Measurements from ENCODE around the gene DCLK3. TPM values are rescaled to one million over a fixed set of nuclear protein-coding genes. Genes with fewer than 3 reads are reported as not detected.

Gene DCLK3
- total RNA-seq, 1 donor from 2014 or later, result 0.43 TPM

DNA sequence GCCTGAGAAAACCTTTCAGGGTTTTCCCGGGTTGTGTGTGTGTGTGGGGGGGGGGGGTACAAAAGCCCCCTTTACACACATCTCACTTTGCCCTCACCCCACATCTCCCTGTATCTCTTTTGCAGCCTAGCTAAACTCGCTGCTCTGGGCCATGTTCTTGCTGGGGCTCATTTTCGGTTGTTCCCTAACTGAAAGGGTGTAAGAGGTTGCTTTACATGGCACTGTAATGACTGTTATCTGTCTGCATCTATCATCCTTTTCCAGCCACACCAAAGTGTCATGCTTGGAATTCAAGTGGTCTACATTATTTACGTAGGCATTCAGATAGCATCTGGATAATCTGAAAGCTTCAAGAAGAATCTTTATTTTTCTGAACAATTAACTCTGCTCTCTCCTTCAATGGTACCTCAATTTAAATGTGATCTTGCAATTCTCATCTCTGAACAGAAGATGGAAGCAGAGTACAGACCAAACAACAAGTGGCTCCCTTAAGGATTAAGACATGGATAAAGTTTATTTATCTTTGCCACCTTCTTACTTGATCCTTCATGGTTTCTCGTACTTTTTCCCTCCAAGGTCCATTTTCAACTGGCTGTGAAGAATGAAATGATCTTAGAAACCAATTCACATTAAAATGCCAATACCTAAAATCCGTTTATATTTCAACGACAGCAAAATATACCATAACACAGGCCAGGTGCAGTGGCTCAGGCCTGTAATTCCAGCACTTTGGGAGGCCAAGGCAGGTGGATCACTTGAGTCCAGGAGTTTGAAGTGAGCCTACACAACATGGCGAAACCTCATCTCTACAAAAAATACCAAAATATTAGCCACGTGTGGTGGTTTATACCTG is 34.9 kb downstream of the DCLK3 start:
- ATAC-seq (ENCODE audit: poor library complexity), result peak; percentile 79
- DNase-seq, result no peak
- intact Hi-C loops (cut with DNase I), result loop anchor here (2.0 to 5.0 kb wide), 2 partner anchors 141 to 228 kb away; no protein-coding TSS in a partner anchor

DNA sequence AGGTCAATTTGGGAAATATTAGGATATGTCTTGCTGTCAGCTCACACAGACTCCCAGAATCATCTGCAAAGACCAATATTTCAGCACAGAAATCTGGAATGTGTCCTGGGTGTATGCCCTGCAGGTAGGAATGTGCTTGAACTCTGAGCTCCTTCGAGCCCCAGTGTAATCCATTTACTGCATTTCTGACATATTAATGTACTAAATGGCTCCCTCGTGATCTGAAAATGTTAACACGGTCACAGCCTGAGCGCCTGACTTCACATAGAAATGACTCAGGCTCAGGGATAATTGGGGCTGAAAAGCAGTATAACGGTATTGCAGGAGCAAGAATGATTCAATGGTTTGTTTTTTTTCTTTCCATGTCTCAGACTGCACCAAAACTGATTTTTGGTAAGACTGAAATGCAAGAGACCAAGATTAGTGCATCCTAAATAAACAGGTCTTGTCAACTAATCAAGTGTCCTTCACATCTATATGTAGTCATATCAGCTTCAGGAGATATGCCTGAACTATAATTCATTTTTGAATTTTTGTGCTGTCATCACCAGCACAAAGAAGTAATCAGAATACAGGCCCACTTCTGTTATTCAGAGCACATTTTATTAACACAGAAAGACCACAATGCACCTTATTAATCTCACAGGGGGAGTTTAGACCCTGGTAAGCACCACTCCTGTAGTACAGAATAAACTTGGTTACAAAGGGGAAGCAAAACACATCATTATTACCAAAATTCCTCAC is 49.8 kb downstream of the DCLK3 start:
- intact Hi-C loops (cut with DNase I), result no loop called here
- ATAC-seq (ENCODE audit: poor library complexity) (no peak), DNase-seq (no peak)

DNA sequence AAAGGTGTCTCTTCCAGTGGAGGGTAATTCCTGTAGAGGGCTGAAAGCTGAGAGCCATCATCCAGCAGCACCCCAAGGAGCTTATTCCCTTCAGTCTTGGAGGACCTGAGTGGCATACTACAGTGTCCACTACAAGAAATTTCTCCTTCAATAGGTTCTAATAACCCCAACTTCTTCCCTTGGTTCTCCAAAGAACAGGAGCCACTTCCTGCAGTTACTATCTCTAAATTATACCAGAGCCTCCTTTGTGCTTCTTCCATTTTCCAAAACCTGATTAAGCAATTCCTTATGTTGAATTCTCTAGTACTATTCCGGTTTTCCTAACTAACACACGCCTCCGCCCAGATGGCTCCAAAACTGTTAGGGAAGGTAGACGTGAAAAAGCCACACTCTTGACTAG is 50.4 kb downstream of the DCLK3 start:
- DNase-seq (no peak), ATAC-seq (ENCODE audit: poor library complexity) (no peak)
- intact Hi-C loops (cut with DNase I), result no loop called here

DNA sequence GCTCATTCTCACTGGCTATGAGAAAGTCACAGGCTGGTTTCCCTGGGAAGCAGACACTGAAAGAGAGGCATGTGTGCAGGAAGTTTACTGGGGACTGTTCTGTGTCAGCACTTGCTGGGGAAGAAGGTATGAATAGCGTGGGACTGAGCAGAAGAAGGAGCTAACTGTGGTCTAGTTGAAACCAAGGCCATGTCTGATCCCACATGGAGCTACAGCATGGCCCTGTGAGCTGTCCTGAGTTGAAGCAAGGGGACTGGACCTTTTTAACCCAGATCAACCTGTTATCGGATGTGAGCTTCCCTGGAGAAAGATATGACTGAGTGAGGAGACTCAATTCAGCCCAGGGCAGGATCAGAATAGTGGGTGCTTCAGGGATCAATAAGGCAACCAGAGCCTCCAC is 53.7 kb downstream of the DCLK3 start:
- ATAC-seq (ENCODE audit: poor library complexity) (no peak), DNase-seq (no peak)
- intact Hi-C loops (cut with DNase I), result no loop called here

DNA sequence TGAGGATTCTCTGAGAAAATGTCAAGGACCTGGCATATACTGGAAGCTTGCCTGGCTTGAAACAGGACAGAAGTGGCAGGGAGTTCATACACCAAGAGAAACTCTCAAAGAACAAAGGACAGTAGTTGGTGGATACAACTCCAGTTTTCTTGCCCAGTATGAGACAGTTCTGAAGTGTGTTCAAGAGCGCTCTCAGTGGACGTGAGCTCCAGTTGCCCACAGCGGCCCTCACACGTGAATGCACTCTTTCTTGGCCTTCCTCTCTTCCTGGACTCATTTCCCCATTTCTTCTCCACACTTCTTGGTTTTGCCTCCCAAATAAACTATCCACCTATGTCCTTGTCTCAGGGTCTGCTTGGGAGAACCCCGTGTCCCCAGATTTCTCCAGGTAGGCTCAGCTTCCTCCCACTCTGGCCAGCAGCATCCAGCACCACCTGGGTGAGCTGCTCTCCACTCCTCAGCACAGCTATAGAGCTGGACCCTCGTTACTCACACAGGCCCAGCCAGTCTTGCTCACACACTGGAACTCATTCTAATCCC is 54.5 kb downstream of the DCLK3 start:
- ATAC-seq (ENCODE audit: poor library complexity) (no peak), DNase-seq (no peak)
- intact Hi-C loops (cut with DNase I), result no loop called here

DNA sequence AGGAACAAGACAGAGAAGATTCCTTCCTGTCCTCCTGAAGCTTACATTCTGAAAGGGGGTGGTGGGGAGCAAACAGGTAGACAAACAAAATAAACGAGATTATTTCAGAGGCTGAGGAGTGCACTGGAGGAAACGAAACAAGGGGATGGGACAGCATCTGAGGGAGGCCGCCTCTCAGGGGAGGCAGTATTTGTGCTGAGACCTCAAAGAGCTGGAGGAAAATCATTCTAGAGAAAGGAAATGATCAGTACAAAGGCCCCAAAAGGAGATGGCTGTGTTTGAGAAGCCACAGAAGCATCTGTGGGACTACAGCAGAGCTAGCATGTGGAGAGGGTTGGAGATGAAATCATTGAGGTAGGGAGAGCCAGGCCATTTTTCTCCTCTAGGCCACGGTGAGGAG is 55.1 kb downstream of the DCLK3 start:
- DNase-seq (no peak), ATAC-seq (ENCODE audit: poor library complexity) (no peak)
- intact Hi-C loops (cut with DNase I), result no loop called here

DNA sequence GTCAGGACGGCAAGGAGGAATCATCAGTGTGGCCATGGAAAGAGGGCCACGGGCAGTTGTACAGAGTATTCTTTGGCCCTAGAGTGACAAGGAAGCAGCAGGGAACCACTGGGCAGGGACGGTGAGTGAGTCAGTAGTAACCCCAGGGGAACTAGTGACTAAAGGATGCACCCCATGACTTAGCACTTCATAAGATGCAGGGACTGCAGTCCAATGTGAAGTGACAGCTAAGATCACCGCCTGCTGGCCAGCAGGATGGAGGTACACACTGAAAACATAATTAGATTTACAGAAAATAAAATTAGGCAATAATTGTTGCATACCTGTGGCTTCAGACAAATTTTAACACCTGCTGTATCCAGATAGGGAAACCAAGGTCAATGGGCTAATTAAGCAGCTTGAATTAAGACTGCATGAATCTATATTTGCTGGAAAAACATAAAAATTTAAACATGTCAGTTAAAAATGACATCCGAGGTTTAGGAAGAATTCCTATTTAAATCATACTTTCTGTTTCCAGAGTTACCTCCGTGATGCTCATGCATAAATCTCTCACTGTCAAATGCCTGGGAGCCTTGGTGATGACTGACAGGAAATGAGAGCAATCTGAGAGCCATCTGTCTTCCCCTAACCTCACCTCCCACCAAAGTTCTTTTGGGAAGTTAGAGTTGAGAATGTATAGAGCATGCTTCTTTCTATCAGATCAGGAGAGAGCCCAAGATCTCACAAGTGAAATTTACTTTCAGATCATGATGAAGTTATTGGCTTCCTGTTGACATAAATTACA is 56.5 kb downstream of the DCLK3 start:
- no peak for DNase-seq
- intact Hi-C loops (cut with DNase I), result no loop called here
- ATAC-seq (ENCODE audit: poor library complexity), result no peak

DNA sequence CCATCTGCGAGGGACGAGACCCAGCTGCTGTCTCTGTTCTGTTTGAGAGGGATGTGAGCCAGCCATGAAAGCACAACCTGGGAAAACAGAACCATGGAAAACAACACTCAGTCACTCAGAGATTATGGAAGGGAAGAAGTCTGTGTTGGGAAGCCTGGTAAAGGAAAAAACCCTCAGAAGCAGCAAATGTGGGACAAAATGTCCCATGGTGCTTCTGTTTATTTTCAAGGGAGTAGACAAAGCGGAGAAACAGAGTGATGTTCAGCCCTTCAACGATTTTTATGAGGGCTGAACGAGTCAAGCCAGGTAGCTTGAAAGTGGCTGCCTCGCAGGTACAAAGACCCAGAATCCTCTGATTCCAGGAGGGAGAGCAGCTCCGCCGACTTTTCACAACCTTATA is 59.3 kb downstream of the DCLK3 start:
- intact Hi-C loops (cut with DNase I), result no loop called here
- ATAC-seq (ENCODE audit: poor library complexity) (no peak), DNase-seq (no peak)

DNA sequence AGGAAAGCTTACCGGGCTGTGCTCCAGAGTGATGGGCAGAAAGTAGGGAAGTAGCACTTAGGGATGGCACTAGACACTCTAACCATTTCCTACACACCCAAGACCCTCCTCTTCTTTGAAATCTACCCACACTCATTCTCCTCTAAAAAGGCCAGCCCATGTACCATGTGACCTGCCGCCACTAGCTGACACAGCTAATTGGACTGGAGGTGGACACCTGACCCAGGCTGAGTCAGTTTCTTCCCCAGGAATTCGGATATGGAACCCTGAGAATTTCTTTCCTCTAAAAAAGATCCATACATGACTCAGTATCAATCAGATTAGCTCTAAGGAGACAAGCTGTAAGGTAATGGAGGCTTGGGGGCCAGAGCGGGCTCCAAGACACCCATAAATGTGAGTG is 60.1 kb downstream of the DCLK3 start:
- ATAC-seq (ENCODE audit: poor library complexity) (no peak), DNase-seq (no peak)
- intact Hi-C loops (cut with DNase I), result loop anchor here (5.0 kb wide), 1 partner anchor 737 kb away; no protein-coding TSS in a partner anchor

DNA sequence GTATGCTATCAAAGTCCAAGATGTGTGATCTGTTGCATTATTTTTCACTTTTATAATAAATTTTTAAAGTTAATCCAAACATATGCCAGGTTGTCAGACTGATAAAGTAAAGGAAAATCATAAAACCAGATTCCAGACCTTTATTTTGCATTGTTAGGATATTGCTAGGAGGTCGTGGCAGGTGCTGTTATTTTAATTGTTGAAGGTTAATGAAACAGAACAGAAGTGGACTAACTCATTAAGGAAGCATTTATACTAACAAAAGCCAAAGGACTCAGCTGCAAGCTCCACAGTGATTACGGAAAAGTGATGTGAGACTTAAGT is 63.1 kb downstream of the DCLK3 start:
- intact Hi-C loops (cut with DNase I), result loop anchor here (5.0 kb wide), 1 partner anchor 734 kb away; no protein-coding TSS in a partner anchor

DNA sequence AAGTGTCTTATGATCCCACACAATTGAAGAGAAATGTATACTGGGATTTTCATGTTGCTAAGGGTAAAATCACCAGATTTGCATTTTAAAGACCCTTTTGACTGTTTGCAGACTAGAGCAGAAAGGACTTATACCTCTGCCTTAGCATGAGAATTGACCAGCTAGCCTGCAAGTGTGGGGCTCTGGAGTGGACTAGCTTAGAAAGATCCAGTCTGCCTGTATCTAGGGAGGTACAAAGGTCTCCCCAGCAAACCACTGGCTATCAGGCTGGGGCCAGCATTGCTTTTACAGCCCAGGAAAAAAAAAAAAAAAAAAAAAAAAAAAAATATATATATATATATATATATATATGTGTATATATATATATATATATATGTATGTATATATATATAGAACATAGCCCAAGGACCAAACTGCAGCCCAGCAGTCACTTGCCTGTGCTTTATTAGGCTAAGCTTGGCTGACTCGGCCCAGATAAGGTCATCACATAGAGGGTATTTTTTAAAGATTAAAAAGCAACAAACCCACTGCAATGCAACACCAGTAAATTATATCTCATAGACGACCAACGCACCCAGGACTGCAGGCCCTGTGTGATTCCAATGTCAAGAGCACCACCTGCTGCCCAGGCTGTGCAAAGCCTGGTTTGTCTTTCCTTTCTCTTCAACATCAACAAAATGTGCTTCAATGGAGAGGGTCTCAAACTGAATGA is 63.7 kb downstream of the DCLK3 start:
- intact Hi-C loops (cut with DNase I), result loop anchor here (5.0 kb wide), 1 partner anchor 733 kb away; no protein-coding TSS in a partner anchor
- DNase-seq, result peak; percentile 57
- peak; percentile 77 for ATAC-seq (ENCODE audit: poor library complexity)

More for the DNA sequence above, 63.1 kb downstream of the DCLK3 start:
- ATAC-seq (ENCODE audit: poor library complexity) (no peak), DNase-seq (no peak)

DNA sequence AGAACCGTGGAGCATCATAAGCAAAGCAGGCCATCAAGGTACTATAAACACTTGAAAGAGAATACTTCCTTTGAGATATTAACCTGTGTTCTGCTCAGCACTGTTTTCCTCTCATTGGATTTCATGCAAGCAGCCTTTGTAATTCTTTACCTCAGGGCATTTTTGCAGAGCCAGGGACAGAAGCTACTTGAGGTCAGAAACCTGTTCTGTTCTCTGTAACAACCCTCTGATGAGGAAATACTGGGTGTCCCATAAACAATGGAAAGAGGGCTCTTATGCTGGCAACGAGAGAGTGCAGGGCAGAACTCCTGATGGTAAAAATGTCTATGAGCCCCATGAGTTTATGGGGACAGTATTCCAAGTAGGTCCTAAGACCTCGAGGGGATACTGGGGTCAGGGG is 66.0 kb downstream of the DCLK3 start:
- DNase-seq (no peak), ATAC-seq (ENCODE audit: poor library complexity) (no peak)
- intact Hi-C loops (cut with DNase I), result no loop called here

DNA sequence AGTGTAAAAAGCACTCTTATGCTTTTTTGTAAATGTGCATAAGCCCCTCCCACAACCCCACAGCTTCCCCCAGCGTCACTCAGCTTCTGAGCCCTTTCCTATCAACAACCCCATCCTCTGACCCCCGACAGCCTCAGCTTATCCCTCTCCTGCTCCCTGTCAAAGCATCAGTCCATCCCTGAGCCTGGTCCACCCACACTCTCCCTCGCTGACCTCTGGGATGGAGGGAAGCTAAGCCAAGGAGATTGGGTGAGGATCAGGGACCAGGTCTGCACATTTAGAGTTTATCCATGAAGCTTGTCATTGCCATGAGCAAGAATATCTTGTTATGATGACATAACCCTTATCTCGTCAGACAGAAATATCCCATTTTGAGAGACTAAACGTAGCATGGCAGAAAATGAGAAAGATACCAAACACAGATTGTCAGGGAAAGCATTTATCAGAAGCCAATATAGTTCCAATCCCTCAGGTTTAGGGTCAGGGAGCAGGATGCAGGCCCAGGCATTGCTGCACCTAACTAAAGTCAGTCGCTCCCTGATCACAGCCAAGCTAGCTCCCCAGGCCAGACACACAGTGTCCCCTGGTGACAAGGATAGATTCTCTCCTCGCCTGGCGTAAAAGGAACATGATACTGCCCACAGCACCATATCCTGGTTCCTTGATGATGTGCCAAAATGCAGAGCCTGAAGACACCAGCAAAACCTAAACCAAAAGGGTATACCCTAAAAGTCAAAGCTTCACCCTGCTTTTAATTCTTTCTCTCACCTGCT is 66.9 kb downstream of the DCLK3 start:
- intact Hi-C loops (cut with DNase I), result no loop called here
- DNase-seq, result no peak
- no peak for ATAC-seq (ENCODE audit: poor library complexity)

DNA sequence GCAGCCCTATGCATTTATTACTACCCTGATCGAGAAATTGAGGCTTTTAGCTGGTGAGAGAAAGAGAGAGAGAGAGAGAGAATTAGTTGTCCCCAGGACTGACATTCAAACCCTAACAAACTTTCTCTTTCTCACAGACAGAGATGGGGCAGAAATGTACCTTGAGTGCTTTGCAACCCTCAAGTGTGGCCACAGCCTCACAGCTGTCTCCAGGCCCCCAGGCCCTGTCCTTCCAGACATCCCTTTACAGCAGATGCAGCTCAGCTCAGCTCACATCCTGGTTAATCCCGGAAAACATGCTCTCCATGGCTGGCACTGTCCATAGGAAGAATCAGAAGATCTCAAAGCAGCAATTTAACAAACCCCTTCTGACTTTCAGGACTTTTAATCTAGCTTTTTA is 67.6 kb downstream of the DCLK3 start:
- DNase-seq (no peak), ATAC-seq (ENCODE audit: poor library complexity) (no peak)
- intact Hi-C loops (cut with DNase I), result no loop called here

DNA sequence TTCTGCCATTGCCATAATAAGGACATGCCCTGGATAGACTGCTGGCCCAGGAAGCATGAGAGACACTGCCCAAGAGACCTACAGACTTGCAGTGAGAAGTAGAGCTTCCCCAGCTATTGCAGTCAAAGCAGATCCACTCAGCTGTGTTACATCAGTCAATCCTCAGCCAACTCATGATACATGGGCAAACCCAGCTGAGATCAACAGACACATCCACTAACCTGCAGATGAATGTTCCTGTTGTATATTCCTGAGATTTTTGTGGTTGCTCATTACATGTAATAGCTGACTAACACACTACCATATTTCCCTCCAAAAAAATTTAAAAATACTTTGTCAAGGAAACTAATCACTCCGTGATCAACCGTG is 68.6 kb downstream of the DCLK3 start:
- intact Hi-C loops (cut with DNase I), result no loop called here
- ATAC-seq (ENCODE audit: poor library complexity), result no peak
- DNase-seq, result no peak

DNA sequence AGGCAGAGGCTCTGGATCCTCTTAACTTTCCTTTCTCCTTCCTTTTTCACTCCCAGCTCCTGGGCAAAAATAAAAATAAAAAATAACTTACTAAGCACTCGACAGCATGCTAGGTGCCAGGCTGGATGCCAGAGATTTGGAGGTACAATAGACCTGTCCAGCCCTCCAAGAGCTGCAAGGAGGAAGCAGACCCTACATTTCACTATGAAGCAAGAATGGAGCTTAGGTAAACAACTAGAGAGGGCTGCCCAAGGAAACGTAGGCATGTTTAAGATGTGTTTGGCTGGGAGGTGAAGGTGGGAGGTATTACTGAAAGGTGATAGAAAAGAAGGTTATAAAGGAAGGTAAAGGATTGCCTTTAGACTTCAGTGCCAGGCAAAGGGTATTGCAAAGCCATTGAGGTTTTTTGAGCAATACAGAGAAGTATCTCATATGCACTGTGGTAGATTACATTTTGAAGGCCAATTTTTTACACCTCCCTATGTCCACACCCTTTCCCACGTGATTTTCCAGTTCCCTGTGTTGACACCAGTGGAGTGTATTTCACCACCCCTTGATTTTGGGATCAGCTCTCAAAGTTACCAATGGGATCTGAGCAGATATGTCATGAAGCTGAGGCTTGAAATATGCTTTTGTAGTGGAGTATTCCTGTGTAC is 69.1 kb downstream of the DCLK3 start:
- ATAC-seq (ENCODE audit: poor library complexity), result no peak

DNA sequence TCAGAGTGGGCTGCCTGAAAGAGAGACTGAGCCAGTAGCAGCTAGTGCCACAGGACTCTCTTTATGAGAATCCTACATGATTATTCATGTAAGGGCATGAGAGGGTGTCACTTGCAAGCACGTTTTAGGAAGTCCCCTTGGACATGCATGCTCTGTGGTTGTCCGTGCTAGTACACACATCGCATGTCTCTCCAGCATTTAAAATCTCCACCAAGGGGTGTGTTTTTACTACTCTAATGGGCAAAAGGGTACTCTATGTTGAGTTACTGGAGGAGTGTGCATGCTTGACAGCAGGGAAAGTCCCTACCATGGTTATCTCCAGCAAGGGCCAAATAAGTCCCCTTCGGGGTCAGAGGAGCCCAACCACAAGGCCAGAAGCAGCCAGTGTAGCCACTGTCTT is 70.7 kb downstream of the DCLK3 start:
- ATAC-seq (ENCODE audit: poor library complexity) (no peak), DNase-seq (no peak)
- intact Hi-C loops (cut with DNase I), result no loop called here

More for the DNA sequence above, 69.1 kb downstream of the DCLK3 start:
- DNase-seq, result no peak
- intact Hi-C loops (cut with DNase I), result no loop called here
